ENCODE data around the gene ADPRHL1.

DNA sequence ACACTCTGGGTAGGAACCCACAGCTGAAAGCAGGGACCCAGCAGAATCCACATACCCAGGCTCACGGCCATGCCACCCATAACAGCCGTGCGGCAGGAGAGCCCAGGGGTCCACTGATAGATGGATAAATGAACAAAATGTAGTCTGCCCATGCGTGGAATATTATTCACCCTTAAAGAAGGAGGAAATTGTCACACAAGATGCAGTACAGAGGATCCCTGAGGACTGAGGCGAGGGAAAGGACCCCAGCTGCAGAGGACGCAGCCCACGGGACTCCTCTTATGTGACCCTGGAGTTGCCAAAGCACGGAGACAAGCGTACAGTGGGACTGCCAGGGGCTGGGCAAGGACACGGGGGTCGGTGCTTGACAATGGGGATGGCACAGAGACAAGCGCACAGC lies 100.0 kb downstream of the ADPRHL1 start:
- TF ChIP-seq, protein P1, sequence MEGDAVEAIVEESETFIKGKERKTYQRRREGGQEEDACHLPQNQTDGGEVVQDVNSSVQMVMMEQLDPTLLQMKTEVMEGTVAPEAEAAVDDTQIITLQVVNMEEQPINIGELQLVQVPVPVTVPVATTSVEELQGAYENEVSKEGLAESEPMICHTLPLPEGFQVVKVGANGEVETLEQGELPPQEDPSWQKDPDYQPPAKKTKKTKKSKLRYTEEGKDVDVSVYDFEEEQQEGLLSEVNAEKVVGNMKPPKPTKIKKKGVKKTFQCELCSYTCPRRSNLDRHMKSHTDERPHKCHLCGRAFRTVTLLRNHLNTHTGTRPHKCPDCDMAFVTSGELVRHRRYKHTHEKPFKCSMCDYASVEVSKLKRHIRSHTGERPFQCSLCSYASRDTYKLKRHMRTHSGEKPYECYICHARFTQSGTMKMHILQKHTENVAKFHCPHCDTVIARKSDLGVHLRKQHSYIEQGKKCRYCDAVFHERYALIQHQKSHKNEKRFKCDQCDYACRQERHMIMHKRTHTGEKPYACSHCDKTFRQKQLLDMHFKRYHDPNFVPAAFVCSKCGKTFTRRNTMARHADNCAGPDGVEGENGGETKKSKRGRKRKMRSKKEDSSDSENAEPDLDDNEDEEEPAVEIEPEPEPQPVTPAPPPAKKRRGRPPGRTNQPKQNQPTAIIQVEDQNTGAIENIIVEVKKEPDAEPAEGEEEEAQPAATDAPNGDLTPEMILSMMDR (IDR thresholded peaks at IDR 0.05; ENCODE audit: insufficient read depth, low read depth, low read length), result no peak
- TF ChIP-seq EZH2 (IDR thresholded peaks at IDR 0.05; ENCODE audit: insufficient read depth, low read length), result no peak
